NCI-H1048 (cell line): Measurements from ENCODE around the gene IGSF9.

Source experiments
- DNase-seq: peaks from one replicate; lab custom pipeline; 2025; lab: John Stamatoyannopoulos, UW

The IGSF9 gene

DNA sequence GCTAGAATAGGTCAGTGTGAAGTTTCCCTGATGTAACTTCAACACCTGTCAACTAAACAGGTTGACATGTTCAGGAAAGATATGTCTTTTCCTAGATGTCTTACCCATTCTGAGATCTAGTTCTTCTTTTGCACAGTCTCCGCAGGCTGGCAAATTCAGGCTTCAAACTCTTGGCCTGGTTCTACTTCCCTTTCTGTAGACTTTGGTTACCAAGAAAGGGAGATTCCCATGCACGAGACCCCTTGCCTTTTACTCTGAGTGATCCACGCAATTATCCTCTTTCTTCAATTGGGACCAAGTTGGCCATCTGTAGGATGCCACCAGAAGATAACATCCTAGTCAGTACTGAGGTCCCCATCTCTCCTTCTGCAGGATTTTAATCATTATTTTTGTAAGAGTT is 47.5 kb downstream of the IGSF9 start:
- DNase-seq, result no peak

DNA sequence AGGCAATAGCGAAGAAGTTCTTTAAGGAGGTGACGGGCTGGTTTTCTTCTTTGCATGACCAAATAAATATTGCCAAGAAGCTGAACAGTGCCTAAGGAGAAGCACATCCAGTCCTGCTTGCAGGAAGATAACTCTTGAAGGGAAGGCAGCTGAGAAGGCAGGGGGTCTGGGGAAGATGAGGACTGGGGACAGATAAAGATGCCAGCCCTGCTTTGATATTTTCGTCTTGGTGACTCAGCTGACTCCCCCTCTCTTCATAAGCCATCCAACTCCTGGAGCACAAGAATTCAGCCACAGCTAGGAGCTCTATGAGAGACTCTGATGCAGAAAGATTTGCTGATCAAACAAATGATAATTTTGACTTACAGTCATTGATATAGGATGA is 48.9 kb downstream of the IGSF9 start:
- DNase-seq, result no peak

DNA sequence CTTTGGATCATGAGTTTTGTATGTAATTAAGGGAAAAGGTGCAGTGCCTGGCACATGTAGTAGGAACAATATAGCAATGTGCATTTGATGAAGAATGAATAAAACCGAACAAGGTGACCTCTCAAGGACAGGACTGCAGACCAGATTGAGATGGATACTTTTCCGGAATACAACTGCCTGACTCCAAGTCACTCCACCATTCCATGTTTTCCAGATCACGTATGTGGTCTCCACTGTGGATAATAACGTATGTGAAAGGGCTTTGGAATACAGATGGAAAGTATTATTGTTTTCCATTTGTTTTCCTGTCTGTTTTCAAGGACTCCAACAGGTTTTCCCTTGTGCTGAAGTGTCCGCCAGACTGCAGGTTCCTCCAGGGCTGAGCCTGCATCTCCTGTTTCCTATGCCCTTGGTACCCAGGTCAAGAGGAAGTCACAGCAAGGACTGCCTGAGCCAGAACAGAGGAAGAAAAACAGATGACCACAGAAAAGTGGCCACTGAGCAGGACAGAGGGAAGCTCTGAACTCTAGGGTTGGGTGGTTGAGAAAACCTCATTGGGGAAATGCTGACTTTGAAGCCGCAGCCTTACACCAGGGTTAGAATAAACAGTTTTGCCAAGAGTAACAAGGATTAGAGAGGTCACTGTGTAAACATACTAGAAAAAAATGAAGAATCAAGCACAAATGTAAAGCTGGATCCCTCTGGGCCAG is 49.4 kb downstream of the IGSF9 start:
- no peak for DNase-seq

DNA sequence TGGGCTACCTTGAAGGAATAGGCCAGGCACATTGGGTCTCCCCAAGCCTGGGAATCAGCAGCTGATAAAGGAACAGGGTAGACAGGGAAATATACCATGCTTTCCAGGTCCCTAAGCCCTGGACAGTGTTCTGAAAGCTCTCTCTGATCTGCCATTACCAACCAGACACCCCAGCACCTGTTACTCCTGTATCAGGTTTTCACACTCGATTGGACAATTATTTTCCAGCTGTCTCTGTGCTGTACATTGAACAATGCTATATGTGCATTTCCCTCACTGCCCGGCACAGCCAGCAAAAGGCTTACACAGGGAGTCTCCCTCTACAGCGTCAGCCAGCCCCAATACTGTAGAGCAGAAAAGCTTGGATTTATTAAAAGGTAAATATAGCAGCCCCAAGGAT is 50.1 kb downstream of the IGSF9 start:
- no peak for DNase-seq

DNA sequence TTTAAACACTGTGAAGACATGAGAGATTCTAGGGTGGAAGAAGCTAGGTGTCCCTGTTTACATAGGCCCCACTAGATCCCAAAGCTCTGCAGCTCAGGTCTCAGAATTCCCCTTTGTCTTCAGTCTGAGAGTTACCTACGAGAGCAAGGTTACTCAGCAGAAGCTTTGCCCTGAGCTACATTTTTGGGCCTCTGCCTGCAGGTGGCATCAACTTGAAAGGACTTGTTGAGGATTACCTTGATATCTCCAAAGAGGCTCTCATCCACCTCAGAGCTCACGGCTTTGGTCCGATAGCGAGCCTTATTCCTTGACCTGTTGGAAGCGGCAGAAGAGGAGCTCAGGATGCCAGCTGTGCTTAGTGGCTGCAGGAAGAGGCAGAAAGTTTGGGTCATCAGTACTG is 52.5 kb downstream of the IGSF9 start:
- no peak for DNase-seq

DNA sequence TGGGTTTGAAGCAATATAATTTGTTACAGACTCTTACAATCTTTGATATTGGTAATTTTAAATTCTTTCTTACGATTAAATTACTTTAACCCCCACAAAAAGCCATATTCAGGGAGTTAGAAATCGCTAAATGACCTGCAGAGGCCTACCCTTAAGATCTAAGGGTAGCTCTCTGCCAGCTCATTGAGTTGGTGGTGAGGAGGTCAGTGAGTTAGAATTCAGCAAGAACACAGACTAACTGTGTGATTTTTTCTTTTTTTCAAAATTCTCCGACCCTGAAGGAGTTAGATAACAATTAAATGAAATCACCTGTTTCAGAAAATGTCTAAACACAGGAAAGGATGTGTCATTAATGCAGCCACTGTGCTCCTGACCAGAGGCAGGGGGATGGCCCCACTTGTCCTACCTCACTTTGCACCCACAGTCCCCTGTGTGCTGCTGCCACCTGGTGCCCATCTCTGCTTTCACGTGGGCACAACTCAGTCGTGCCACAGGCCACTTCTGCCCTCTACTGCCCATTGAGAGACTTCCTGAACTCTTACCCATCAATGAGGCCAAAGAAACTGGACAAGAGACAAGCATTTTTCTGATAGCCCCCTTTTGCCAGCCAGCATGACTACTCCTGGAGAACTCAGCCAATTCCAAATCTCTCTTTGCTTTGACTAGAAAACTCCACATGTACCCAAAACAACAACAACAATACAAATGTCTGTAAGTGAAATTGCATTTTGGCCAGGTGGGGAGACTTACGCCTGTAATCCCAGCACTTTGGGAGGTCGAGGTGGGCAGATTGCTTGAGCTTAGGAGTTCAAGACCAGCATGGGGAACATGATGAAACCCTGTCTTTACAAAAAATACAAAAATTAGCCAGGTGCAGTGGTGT is 53.9 kb downstream of the IGSF9 start:
- DNase-seq, result peak; percentile 75

DNA sequence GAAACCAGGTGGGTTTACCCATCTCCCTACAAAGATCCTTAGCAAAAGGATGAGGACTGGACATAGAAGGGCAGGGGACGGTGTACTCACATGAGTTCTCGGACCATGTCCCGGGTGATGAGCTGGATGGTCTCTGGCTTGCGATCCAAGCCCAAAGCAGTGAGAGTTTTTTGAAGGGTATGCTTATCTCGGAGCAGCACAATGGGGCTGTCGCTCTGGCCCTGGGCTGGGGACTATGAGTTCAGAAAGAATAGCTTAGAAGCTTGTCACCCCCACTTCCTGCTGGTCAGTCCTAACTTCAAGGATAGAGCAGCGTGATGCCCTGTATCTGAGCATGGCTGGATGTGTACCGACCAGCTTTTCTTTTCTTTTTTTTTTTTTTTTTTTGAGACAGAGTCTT is 55.0 kb downstream of the IGSF9 start:
- DNase-seq, result no peak

DNA sequence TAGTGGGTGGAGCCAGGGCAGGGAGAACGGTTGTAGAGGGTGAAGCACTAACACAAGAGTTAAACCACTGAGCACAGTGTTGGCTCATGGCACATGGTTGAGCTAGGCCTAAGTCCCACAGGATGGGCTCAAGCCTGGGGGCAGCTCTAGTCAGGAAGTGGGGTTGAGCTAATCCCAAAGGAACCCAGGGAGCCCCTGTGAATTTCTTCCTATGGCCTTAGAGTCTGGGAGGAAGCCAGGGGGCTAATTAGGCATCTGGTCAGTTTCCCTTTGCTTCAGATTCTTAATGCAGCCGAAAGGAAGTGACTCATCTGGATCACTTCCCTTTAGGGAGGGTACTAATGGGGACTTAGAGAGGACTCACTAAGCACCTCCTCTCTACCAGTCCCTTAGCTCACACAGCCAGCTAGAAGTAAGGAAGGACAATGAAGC is 55.6 kb downstream of the IGSF9 start:
- no peak for DNase-seq

DNA sequence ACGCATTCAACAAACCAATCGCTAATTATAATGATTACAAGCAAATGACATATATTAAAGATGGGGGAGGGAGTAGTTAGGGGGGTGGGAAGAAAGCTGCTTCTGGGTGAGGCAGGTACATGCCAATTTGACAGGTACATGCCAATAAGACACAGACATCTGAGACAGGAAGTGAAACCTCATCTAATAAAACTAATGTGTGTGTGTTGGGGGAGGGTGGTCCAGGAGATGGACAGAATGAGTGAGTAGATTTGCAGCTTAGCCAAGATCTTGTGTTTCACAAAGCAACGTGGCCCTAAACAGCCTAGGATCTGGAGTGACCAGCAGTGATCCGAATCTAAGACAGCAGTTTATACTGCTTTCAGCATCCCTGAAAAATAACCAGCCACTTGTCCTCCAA is 56.2 kb downstream of the IGSF9 start:
- DNase-seq, result no peak

DNA sequence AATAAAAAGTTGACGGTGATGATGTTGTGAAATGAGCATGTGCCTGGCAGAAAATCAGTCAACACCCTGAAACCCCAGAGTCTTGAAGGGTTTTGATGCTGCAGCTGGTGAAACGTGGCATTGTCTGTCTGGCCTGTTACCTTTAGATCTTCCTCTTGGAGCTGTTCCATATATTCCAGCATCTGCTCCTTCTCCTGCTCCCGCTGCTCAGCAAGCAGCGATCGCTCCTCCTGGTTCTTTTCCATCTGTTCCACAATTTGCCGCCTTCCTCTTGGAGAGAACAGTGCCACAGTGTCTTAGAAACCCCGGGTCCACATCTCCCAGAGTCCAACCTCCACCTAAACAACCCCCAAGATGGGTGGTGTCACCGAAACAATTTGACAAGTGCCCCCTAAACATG is 61.1 kb downstream of the IGSF9 start:
- no peak for DNase-seq

DNA sequence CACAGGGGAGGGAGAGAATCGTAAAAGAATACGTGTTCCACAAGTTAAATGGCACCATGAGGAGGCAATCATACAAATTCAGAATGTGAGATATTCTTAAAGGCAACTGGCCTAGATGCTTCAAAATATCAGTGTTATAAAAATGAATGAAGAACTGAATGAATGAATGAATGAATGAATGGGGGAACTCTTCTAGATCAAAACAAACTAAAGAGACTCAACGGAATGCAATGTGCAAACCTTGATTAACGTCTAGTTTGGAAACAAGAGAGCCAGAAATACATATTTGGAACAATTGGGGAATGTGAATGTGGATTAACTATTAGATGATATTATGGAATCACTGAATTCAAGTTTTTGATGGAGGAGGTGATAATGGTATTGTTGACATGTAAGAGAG is 62.3 kb downstream of the IGSF9 start:
- no peak for DNase-seq

DNA sequence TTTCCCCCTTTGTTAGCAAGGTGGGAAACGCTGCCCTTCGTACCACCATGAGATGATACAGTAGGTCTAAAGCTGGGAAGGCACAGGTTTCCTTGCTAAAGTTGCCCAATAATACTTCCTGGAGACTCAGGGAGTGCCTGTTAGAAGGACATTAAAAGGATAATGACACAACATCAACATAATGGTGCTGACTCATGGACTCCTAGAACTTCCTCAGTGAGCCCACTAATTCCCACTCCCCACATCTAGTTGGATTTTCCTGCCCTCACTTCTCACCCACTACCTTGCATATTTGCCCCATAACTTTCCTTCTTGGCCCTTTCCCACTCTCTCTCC is 62.9 kb downstream of the IGSF9 start:
- no peak for DNase-seq

DNA sequence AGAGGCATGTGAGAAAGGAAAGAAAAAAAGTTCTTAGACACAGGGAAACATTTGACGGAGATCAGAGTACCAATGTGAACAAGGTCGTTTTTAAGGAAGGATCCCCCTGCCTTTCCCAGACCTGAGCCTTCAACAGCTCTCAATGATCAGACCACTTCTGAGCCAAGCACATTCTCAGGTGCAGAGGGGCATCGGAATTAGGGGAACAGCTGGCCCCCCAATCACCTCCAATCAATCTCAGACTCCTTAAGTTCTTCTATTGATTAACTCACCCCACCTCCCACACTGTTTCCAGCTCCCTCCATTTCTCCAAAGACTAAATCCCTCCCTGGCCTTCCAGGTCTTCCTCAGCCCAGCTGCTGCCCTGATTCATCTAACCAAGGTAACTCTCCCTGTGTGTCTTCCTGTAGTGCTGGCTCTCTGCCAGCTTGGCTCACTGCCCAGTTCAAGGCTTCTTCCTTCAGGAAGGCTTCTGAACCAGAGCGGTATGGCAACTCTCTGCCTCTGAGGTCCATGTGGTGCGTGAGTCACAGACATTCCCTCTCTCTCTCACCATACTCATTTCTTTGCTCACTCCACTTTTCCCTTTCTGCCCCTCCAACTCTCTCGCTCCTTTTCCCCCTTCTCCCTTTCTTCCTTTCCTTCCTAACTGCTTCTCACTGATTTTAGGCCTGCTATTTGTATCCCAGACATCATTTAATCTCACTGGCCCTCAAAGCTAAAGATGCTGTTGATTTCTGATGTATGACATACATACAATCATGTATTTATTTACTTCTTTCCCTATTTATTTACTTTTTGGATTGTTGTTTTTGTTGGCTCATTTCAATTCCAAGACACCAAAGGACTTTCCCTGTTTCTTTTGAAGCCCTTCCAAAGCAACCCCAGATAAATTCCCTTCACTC is 63.5 kb downstream of the IGSF9 start:
- DNase-seq, result peak; percentile 79

DNA sequence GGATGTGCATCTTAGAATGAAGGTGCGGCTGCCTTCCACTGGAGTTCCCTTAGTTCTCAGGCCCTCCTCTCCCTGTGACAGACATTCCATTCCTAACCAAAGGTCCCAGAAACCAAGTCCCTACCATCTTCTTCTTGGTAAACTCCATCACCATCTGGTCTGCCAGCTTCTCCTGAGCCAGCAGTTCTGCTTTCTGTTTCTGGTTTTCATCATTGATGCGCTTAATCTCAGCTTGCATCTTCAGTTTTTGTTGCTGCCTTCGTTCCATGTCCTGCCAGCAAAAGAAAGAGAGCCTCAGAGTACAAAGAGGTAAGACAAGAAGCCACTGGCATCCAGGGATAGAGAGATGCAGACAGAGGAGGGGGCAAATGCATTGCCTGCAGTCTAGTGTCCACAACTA is 65.0 kb downstream of the IGSF9 start:
- DNase-seq, result no peak

DNA sequence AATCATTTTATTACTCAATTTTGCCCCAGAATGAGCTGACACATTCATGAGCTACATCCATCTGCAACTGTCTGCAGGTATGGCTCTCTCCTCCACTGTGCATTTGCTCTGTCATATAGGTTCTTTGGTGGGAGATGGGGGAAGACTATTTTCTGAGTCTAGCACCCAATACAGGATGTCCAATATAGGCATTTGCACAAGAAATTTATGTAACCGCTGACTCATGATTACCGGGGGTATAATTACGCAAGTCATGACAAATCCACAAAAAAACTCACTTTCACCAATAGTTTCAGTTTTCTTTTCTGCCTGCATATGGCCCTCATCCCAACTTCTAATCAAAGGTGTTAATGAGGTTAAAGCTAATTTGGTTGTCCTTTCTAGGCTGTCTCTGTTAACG is 65.4 kb downstream of the IGSF9 start:
- no peak for DNase-seq

DNA sequence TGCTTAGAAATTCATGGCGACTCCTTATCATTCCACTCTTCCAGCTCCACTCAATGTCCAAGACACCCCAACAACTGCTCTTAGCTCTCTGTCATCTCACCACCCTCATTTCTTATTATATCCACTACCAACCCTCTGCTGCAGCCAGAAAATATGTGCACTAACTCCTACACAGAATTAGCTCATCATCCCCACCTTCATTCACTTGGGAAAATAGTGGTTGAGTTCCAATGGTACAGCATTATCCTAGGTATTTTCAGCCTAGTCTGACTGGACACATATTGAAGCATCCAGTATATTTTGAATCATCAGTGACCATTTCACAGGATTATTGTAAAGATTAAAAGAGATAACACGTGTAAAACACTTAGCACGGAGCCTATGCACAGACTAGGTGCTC is 66.3 kb downstream of the IGSF9 start:
- no peak for DNase-seq

DNA sequence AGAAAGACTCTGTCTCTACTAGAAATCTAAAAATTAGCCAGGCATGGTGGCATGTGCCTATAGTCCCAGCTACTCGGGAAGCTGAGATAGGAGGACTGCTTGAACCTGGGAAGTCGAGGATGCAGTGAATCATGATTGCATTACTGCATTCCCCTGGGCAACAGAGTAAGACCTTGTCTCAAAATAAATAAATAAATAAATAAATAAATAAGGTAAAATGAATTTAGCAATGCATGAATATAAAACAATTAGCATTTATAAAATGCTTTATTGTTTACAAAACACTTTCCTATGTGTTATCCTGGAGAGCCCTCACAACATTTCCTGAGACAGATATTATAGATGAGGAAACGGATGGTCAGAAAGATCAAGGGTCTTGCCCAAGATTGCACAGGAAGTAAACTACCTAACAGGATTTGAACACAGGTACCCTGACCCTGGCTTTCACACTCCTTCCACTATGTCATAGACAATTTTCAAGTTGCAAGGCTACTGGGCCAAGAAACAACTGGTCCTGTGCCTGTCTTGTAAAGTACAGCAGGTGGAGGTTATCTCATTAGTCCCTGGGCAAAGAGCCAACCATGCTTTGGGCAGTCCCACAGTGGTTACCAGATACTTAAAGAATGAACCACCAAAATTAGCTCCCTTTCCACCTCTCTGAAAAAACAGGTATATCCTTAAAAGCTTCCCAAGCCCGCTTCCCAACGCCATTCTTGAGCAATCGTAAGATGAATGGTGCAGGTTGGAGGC is 67.5 kb downstream of the IGSF9 start:
- no peak for DNase-seq
